ENCODE measurements around the gene SYNPR.

The SYNPR gene

GRCh38 chr3:63355809-63356208 lies 77.7 kb downstream of the SYNPR start:
- H3K27ac ChIP-seq = no peak overlapping the region
- DNase-seq (ENCODE audit: low spot score) = no peak
- no peak for TF ChIP-seq CTCF (conservative IDR thresholded peaks at IDR 0.05; ENCODE audit: low read depth)
- POLR2A ChIA-PET (ENCODE audit: low non-redundant PET) = no interaction called here
- CTCF ChIA-PET = no interaction called here

GRCh38 chr3:63364495-63364894 lies 86.4 kb downstream of the SYNPR start:
- H3K27ac ChIP-seq = no peak overlapping the region
- ChIA-PET POLR2A (ENCODE audit: low non-redundant PET) (no interaction called here), CTCF (no interaction called here)
- peak; percentile 12 for DNase-seq (ENCODE audit: low spot score)
- no peak for TF ChIP-seq CTCF (conservative IDR thresholded peaks at IDR 0.05; ENCODE audit: low read depth)

GRCh38 chr3:63364910-63365309 lies 86.8 kb downstream of the SYNPR start:
- CTCF ChIA-PET = no interaction called here
- DNase-seq (ENCODE audit: low spot score) = no peak
- TF ChIP-seq CTCF (conservative IDR thresholded peaks at IDR 0.05; ENCODE audit: low read depth) = no peak
- POLR2A ChIA-PET (ENCODE audit: low non-redundant PET) = no interaction called here
- no peak overlapping the region for H3K27ac ChIP-seq

GRCh38 chr3:63365671-63366070 lies 87.6 kb downstream of the SYNPR start:
- POLR2A ChIA-PET (ENCODE audit: low non-redundant PET) = no interaction called here

GRCh38 chr3:63370094-63370493 lies 92.0 kb downstream of the SYNPR start:
- ChIA-PET CTCF (interaction anchor here (0.6 kb wide), 1 partner anchor 453 kb away, joined by 4 read pairs; no protein-coding TSS in a partner anchor), POLR2A (ENCODE audit: low non-redundant PET) (no interaction called here)
- no peak for DNase-seq (ENCODE audit: low spot score)
- no peak overlapping the region for H3K27ac ChIP-seq
- TF ChIP-seq CTCF (conservative IDR thresholded peaks at IDR 0.05; ENCODE audit: low read depth) = no peak

More at GRCh38 chr3:63365671-63366070, 87.6 kb downstream of the SYNPR start:
- no peak overlapping the region for H3K27ac ChIP-seq
- TF ChIP-seq CTCF (conservative IDR thresholded peaks at IDR 0.05; ENCODE audit: low read depth) = no peak
- CTCF ChIA-PET = no interaction called here
- no peak for DNase-seq (ENCODE audit: low spot score)

GRCh38 chr3:63383040-63383439 lies 104.9 kb downstream of the SYNPR start:
- DNase-seq (ENCODE audit: low spot score) = no peak
- POLR2A ChIA-PET (ENCODE audit: low non-redundant PET) = no interaction called here
- no peak overlapping the region for H3K27ac ChIP-seq
- no peak for TF ChIP-seq CTCF (conservative IDR thresholded peaks at IDR 0.05; ENCODE audit: low read depth)
- CTCF ChIA-PET = no interaction called here

- H3K27ac ChIP-seq = no peak overlapping the region
- POLR2A ChIA-PET (ENCODE audit: low non-redundant PET) = no interaction called here
- TF ChIP-seq CTCF (conservative IDR thresholded peaks at IDR 0.05; ENCODE audit: low read depth) = no peak
- CTCF ChIA-PET = no interaction called here
- no peak for DNase-seq (ENCODE audit: low spot score)
Measured at GRCh38 chr3:63384382-63384781, 106.3 kb downstream of the SYNPR start.

All from RWPE1 (cell line).